Adrenal gland (tissue), 5 donors: ENCODE measurements around the gene ELL2.

ENCODE experiments used
- POLR2A ChIP-seq, 2 donors: fragments of 450-650 bp; IDR thresholded peaks; one replicate each; pipeline ENCODE4 v1.6.1; 2017; ENCODE audit warnings: antibody characterized with exemption in 2 of 2, mild to moderate bottlenecking in 2 of 2, moderate library complexity in 1 of 2
- TF ChIP-seq, protein P1 (sequence below), 6 experiments: fragments of 450-650 bp in 4 of 6; fragments of 200-600 bp in 2 of 6; sonication (generic) in 1 of 6; IDR thresholded peaks; 1 replicate in 5 of 6; 2 replicates in 1 of 6; pipeline versions ENCODE4 v1.5.1 to v1.8.0; 2016 to 2021; ENCODE audit warnings: antibody characterized with exemption in 6 of 6, mild to moderate bottlenecking in 2 of 6, moderate library complexity in 1 of 6
- donor health status: DM: no; HTN: no; CAD: no.

DNA sequence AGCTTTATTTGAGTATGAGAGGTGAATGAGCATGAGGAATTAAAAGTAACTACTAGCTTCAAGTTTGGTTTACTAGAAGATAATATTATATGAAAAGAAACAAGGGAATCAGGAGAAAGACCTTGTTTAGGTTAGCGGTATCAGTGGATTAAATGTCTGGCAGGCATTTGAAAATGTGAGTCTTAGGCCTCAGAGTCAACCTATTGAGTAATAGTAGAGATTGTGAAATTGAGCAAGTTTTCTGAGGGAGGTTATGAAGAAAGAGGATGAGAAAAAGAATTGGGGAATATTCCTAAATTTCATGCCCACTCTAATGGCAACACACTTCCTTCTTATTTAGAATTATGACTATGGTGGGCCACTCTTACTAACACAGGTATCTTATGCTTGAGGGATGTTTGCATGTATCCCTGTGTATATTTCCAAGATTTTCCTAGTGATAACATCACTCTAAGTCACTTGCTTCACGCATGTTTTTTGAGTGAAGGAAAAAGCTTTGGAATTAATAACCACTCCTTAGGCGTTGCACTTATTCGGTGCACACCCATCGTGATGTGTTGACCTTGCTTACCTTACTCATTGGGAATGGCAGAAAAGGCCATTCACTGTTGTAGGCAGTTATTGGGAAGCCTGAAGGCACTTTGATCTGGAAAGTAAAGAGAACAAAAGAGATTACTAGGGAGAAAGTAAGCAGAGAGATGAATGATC is 8.2 kb upstream of the ELL2 start:
- TF ChIP-seq, protein P1, sequence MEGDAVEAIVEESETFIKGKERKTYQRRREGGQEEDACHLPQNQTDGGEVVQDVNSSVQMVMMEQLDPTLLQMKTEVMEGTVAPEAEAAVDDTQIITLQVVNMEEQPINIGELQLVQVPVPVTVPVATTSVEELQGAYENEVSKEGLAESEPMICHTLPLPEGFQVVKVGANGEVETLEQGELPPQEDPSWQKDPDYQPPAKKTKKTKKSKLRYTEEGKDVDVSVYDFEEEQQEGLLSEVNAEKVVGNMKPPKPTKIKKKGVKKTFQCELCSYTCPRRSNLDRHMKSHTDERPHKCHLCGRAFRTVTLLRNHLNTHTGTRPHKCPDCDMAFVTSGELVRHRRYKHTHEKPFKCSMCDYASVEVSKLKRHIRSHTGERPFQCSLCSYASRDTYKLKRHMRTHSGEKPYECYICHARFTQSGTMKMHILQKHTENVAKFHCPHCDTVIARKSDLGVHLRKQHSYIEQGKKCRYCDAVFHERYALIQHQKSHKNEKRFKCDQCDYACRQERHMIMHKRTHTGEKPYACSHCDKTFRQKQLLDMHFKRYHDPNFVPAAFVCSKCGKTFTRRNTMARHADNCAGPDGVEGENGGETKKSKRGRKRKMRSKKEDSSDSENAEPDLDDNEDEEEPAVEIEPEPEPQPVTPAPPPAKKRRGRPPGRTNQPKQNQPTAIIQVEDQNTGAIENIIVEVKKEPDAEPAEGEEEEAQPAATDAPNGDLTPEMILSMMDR (IDR thresholded peaks at IDR 0.05) = no peak
- no peak for TF ChIP-seq POLR2A (IDR thresholded peaks at IDR 0.05)
